ENCODE data around the gene RAB3GAP2.

GRCh38 chr1:220241072-220241663, 31.1 kb downstream of the RAB3GAP2 start:
- TF ChIP-seq CTCF (conservative IDR thresholded peaks at IDR 0.05; ENCODE audit: low read length) (no peak), EZH2phosphoT487 (IDR thresholded peaks at IDR 0.05; ENCODE audit: borderline replicate concordance) (no peak)
